Fibroblast of the aortic adventitia (primary cell): Measurements from ENCODE around the gene GTPBP10. TPM values are rescaled to one million over a fixed set of nuclear protein-coding genes. Genes with fewer than 3 reads are reported as not detected.

ENCODE experiments used
- DNase-seq: peaks from one replicate; pipeline ENCODE4 v3.0.0-alpha.2; 2010; ENCODE audit warnings: low read depth
- H3K4me3 ChIP-seq: 2 replicates; pipeline ENCODE4 v1.5.1; 2011; ENCODE audit warnings: low read depth, mild to moderate bottlenecking, control low read depth, low read length, moderate library complexity
- total RNA-seq: library from RNA; depleted of rRNA; stranded (reverse); fragments of >200 nt; gene quantifications from 2 replicates; pipeline ENCODE4 v1.2.3, GENCODE V29; 2012; ENCODE audit warnings: low replicate concordance
- TF ChIP-seq, protein P1 (sequence below): IDR thresholded peaks from 2 replicates; pipeline ENCODE4 v1.5.1; 2011; ENCODE audit warnings: mild to moderate bottlenecking, low read length, control low read depth, inconsistent platforms; ENCODE audit not compliant: insufficient read depth

Gene GTPBP10, protein sequence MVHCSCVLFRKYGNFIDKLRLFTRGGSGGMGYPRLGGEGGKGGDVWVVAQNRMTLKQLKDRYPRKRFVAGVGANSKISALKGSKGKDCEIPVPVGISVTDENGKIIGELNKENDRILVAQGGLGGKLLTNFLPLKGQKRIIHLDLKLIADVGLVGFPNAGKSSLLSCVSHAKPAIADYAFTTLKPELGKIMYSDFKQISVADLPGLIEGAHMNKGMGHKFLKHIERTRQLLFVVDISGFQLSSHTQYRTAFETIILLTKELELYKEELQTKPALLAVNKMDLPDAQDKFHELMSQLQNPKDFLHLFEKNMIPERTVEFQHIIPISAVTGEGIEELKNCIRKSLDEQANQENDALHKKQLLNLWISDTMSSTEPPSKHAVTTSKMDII
- 23.2 and 26.6 TPM in 2 replicates for total RNA-seq

DNA sequence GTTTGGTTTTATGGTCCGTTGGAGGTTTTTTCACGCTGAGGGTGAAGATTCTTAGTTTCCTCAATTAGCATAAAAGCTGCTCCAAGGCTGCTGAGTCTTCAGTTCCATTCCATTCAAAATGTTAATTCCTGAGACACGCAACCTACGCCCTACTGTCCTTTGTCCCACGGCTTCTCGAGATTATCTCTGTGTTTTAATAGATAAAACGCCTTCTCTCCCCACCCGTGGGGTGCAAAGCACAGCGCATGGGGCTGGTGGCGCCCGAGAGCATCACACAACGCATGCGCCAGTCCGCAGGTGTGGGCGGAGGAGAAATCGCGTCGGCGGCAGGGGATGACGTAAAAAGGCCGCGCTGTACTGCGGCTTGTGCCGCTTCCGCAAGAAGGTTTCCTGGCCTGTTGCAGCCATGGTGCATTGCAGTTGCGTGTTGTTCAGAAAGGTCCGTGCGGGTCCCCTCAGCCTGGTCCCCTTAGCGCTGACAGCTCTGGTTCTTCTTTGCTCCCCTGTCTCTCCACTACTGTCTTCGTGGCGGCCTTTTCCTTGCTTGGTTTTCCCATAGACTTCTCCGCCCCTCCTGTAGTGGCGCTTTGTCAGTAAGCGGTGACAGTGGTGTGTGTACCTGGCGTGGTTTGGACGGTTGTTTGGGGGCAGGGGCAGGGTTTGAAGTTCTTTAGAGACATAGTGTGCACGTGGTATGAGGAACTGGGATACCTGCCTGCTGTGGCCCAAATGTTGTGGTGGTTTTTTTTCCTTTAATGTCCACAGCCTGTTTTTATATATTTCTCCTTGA is at the start of gene GTPBP10:
TSS of gene GTPBP10 (plus strand) at position 381 of the 790 bp plus-strand sequence. CDS start at position 407, 26 bp downstream.
- TF ChIP-seq, protein P1, sequence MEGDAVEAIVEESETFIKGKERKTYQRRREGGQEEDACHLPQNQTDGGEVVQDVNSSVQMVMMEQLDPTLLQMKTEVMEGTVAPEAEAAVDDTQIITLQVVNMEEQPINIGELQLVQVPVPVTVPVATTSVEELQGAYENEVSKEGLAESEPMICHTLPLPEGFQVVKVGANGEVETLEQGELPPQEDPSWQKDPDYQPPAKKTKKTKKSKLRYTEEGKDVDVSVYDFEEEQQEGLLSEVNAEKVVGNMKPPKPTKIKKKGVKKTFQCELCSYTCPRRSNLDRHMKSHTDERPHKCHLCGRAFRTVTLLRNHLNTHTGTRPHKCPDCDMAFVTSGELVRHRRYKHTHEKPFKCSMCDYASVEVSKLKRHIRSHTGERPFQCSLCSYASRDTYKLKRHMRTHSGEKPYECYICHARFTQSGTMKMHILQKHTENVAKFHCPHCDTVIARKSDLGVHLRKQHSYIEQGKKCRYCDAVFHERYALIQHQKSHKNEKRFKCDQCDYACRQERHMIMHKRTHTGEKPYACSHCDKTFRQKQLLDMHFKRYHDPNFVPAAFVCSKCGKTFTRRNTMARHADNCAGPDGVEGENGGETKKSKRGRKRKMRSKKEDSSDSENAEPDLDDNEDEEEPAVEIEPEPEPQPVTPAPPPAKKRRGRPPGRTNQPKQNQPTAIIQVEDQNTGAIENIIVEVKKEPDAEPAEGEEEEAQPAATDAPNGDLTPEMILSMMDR = peak; percentile 86
- peak; percentile 96 for DNase-seq
- peak within 1 kb of the TSS; percentile 98 for H3K4me3 ChIP-seq

DNA sequence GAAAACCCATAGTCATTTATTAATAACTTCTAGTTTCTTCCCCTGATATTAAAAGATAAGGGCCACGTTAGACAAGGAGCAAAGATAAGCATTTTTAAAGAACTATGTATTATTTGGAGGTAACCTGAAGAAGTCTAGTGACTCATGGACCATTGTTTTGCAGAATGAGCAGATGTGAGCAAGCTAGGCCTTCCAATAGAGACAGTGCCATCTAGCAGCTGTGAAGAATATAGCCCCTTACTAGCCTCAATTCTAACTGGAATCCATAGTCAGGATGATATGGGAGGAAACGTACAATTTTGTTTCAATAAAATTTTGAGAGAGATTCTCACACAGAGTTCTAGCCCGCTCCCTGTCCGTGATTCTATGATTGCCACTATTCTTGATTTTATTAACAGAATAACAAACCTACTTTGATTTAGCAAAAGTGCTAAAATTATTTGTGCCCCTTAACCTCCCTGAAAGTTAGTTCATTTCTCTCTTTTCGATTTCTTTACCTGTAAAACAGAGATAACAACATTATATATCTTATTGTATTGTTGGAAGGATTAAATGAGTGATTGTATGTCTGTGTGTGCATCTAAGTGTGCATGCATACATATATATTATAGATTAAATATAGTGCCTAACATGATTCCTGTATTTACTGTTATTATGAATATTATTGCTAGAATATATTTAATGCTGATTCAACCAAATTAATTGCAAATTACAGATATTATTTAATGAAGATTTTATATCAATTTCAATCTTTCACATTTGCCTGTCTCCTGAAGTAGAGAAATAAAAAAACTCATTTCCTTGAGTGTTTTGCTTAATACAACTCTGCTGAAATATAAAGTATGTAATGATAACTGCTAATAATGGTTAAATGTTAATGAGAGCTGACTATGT is 48.1 kb upstream of the GTPBP10 start:
- no peak overlapping the region for H3K4me3 ChIP-seq
- peak; percentile 89 for DNase-seq
- TF ChIP-seq, protein P1 = peak; percentile 83

DNA sequence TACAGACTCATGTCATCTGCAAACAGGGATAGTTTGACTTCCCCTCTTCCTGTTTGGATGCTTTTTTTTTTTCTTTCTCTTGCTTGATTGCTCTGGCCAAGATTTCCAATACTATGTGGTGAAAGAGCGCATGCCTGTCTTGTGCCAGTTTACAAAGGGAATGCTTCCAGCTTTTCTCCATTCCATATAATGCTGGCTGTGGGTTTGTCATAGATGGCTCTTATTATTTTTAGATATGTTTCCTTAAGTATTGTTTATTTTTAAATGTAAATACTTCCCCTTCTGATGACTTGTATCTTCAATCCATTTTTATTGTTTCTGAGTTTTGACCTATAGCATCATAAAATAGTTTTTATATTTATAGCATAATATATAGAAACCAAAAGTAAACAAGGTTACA is 43.3 kb upstream of the GTPBP10 start:
- no peak overlapping the region for H3K4me3 ChIP-seq
- TF ChIP-seq, protein P1 = no peak
- no peak for DNase-seq

DNA sequence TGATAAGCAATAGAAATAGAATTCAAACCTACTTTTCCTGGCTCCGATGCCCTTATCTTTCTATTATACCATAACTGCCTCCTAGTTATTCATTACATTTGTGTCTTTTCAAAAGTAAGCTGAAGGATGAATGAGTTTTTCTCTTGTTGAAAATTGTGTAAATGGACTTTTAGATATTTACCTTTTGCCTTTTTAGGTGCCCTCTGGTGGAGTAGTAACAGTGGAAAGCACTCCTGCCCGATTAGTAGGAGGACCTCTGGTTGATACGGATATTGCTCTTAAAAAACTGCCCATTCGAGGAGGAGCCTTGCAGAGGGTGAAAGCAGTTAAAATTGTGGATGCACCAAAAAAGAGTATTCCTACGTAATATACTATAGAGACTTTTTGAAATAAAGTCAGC is 36.6 kb upstream of the GTPBP10 start:
- DNase-seq = no peak
- TF ChIP-seq, protein P1 = no peak
- H3K4me3 ChIP-seq = no peak overlapping the region

DNA sequence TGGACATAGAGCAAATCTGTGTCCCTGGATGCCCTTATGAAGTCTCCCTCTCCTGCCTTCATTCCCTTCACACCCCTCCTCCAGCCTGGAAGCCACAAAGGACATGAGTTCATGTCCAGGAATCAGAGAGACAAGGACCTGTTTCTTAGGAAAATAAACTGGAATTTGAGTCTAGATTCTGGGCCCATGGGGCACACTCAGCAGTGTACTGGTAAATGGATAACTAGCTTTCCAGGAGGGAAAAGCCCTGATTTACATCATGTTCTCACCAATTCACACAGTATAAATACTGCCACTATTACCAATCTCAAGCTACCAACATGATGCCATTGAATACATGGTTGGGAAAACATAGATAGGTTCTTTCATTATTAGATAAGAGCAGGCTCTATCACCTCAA is 35.3 kb upstream of the GTPBP10 start:
- DNase-seq = no peak
- TF ChIP-seq, protein P1 = no peak
- no peak overlapping the region for H3K4me3 ChIP-seq

DNA sequence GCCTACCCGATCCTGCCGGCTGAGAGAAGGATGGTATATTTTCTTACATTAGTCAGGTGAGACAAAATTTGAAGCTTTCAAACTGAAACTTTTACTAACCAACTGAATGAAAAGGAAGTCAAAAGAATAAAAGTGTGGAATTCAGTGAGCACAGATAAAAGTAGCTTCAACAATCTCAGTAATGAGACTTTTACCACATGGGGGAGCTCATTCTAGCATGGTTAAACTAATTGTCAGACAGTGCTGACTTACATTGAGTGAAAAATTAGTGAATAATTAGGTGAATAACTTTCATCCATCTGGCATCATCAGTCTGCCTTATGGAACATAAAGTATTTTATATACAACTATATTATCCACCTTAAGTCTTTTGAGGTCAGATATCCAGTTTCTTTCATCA is 33.8 kb upstream of the GTPBP10 start:
- no peak overlapping the region for H3K4me3 ChIP-seq
- TF ChIP-seq, protein P1 = peak; percentile 25
- peak; percentile 25 for DNase-seq
